ENCODE results near the gene TIMP2. TPM values are rescaled to one million over a fixed set of nuclear protein-coding genes. Genes with fewer than 3 reads are reported as not detected.

The TIMP2 gene
- total RNA-seq, 1 donor from 2014 or later: 1,096 TPM

GRCh38 chr17:78901806-78902205 lies 23.4 kb downstream of the TIMP2 start:
- no peaks in the 10 kb centered on the region for H3K27me3 Mint-ChIP-seq (ENCODE audit: unreplicated experiment)
- H3K27ac Mint-ChIP-seq (ENCODE audit: unreplicated experiment): no peak overlapping the region
- TF ChIP-seq, protein P1, sequence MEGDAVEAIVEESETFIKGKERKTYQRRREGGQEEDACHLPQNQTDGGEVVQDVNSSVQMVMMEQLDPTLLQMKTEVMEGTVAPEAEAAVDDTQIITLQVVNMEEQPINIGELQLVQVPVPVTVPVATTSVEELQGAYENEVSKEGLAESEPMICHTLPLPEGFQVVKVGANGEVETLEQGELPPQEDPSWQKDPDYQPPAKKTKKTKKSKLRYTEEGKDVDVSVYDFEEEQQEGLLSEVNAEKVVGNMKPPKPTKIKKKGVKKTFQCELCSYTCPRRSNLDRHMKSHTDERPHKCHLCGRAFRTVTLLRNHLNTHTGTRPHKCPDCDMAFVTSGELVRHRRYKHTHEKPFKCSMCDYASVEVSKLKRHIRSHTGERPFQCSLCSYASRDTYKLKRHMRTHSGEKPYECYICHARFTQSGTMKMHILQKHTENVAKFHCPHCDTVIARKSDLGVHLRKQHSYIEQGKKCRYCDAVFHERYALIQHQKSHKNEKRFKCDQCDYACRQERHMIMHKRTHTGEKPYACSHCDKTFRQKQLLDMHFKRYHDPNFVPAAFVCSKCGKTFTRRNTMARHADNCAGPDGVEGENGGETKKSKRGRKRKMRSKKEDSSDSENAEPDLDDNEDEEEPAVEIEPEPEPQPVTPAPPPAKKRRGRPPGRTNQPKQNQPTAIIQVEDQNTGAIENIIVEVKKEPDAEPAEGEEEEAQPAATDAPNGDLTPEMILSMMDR (IDR thresholded peaks at IDR 0.05): no peak
- no peaks in the 10 kb centered on the region for H3K9me3 Mint-ChIP-seq (ENCODE audit: unreplicated experiment)
- no peak overlapping the region for H3K4me3 Mint-ChIP-seq (ENCODE audit: unreplicated experiment)
- H3K36me3 Mint-ChIP-seq (ENCODE audit: unreplicated experiment): peaks cover 16% of the 10 kb centered on the region
- DNase-seq (ENCODE audit: extremely low spot score, unreplicated experiment): no peak
- H3K4me1 Mint-ChIP-seq (ENCODE audit: unreplicated experiment): peaks cover 51% of the 10 kb centered on the region

- Mint-ChIP-seq H3K4me3 (ENCODE audit: unreplicated experiment) (no peak overlapping the region), H3K27ac (ENCODE audit: unreplicated experiment) (no peak overlapping the region), H3K4me1 (ENCODE audit: unreplicated experiment) (peaks cover 60% of the 10 kb centered on the region), H3K27me3 (ENCODE audit: unreplicated experiment) (no peaks in the 10 kb centered on the region), H3K36me3 (ENCODE audit: unreplicated experiment) (peaks cover 16% of the 10 kb centered on the region), H3K9me3 (ENCODE audit: unreplicated experiment) (no peaks in the 10 kb centered on the region)
- TF ChIP-seq, protein P1 (IDR thresholded peaks at IDR 0.05): no peak
- DNase-seq (ENCODE audit: extremely low spot score, unreplicated experiment): no peak
Observed at GRCh38 chr17:78900816-78901215, 24.4 kb downstream of the TIMP2 start.

GRCh38 chr17:78899361-78900260 lies 25.6 kb downstream of the TIMP2 start:
- no peak for DNase-seq (ENCODE audit: extremely low spot score, unreplicated experiment)
- peak overlapping the region; percentile 73 for H3K27ac Mint-ChIP-seq (ENCODE audit: unreplicated experiment)
- H3K27me3 Mint-ChIP-seq (ENCODE audit: unreplicated experiment): no peaks in the 10 kb centered on the region
- no peaks in the 10 kb centered on the region for H3K9me3 Mint-ChIP-seq (ENCODE audit: unreplicated experiment)
- H3K4me1 Mint-ChIP-seq (ENCODE audit: unreplicated experiment): peaks cover 63% of the 10 kb centered on the region
- H3K4me3 Mint-ChIP-seq (ENCODE audit: unreplicated experiment): peak overlapping the region; percentile 15
- H3K36me3 Mint-ChIP-seq (ENCODE audit: unreplicated experiment): peaks cover 16% of the 10 kb centered on the region
- TF ChIP-seq, protein P1 (IDR thresholded peaks at IDR 0.05): no peak

- Mint-ChIP-seq H3K4me3 (ENCODE audit: unreplicated experiment) (peak overlapping the region; percentile 5), H3K27ac (ENCODE audit: unreplicated experiment) (peak overlapping the region; percentile 73), H3K36me3 (ENCODE audit: unreplicated experiment) (peaks cover 16% of the 10 kb centered on the region), H3K9me3 (ENCODE audit: unreplicated experiment) (no peaks in the 10 kb centered on the region), H3K4me1 (ENCODE audit: unreplicated experiment) (peaks cover 62% of the 10 kb centered on the region), H3K27me3 (ENCODE audit: unreplicated experiment) (no peaks in the 10 kb centered on the region)
- TF ChIP-seq, protein P1 (IDR thresholded peaks at IDR 0.05): no peak
- no peak for DNase-seq (ENCODE audit: extremely low spot score, unreplicated experiment)
Observed at GRCh38 chr17:78898947-78899346, 26.2 kb downstream of the TIMP2 start.

GRCh38 chr17:78898075-78898836 lies 26.9 kb downstream of the TIMP2 start:
- Mint-ChIP-seq H3K9me3 (ENCODE audit: unreplicated experiment) (no peaks in the 10 kb centered on the region), H3K4me1 (ENCODE audit: unreplicated experiment) (peaks cover 61% of the 10 kb centered on the region), H3K36me3 (ENCODE audit: unreplicated experiment) (peaks cover 16% of the 10 kb centered on the region), H3K27ac (ENCODE audit: unreplicated experiment) (peak overlapping the region; percentile 10), H3K4me3 (ENCODE audit: unreplicated experiment) (no peak overlapping the region), H3K27me3 (ENCODE audit: unreplicated experiment) (no peaks in the 10 kb centered on the region)
- DNase-seq (ENCODE audit: extremely low spot score, unreplicated experiment): no peak
- TF ChIP-seq, protein P1 (IDR thresholded peaks at IDR 0.05): no peak
